ENCODE data around the gene TAS2R30.
A peak's percentile ranks its signal among the peaks of the same experiment; 100 is the strongest.

The TAS2R30 gene, protein sequence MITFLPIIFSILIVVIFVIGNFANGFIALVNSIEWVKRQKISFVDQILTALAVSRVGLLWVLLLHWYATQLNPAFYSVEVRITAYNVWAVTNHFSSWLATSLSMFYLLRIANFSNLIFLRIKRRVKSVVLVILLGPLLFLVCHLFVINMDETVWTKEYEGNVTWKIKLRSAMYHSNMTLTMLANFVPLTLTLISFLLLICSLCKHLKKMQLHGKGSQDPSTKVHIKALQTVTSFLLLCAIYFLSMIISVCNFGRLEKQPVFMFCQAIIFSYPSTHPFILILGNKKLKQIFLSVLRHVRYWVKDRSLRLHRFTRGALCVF

GRCh38 chr12:11134305-11134704, at the start of gene TAS2R30:
TAS2R30 (minus strand) TSS chr12:11134644; CDS start chr12:11134244, 400 bp downstream.
- DNase-seq: no peak

DNA sequence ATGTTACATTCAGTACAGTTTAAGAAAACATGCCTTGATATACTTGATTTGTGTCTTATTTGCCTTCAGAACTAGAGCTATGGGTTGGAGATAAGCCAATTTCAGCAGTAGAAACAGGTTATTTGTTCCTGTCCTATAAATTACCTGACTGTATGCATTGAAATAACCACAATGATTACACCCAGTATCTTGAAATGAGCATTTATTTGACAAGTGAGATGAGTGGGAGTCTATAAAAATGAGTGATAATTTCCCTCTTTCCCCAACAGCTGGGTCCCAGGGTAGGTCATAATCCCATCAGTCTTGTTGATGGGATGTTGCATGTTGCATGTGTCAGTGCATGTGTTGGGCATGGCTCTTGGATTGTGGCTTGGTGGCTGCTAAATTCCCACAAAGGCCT, 48.6 kb upstream of the TAS2R30 start:
- DNase-seq: no peak

GRCh38 chr12:11182529-11182928, 48.1 kb upstream of the TAS2R30 start:
- DNase-seq: no peak

GRCh38 chr12:11178250-11178649, 43.8 kb upstream of the TAS2R30 start:
- DNase-seq: no peak

- DNase-seq: no peak
These were observed 39.6 kb upstream of the TAS2R30 start for GRCh38 chr12:11174022-11174421.

GRCh38 chr12:11171969-11172675, 37.7 kb upstream of the TAS2R30 start:
- DNase-seq: no peak

GRCh38 chr12:11171145-11171968, 36.9 kb upstream of the TAS2R30 start, which contains the start of gene SMIM10L1:
SMIM10L1 (plus strand) TSS chr12:11171194; CDS start chr12:11171357, 163 bp downstream.
- DNase-seq: peak; percentile 91

GRCh38 chr12:11170810-11171144, 36.3 kb upstream of the TAS2R30 start:
- no peak for DNase-seq

- no peak for DNase-seq
These were observed 31.9 kb upstream of the TAS2R30 start for GRCh38 chr12:11166300-11166699.

GRCh38 chr12:11164384-11164783, 29.9 kb upstream of the TAS2R30 start:
- DNase-seq: peak; percentile 50

GRCh38 chr12:11162502-11162901, 28.1 kb upstream of the TAS2R30 start:
- no peak for DNase-seq

- DNase-seq: no peak
These were observed 24.5 kb upstream of the TAS2R30 start for GRCh38 chr12:11158885-11159444.

GRCh38 chr12:11154400-11154925, 20.0 kb upstream of the TAS2R30 start:
- DNase-seq: no peak

GRCh38 chr12:11152725-11153124, 18.3 kb upstream of the TAS2R30 start:
- DNase-seq: no peak

DNA sequence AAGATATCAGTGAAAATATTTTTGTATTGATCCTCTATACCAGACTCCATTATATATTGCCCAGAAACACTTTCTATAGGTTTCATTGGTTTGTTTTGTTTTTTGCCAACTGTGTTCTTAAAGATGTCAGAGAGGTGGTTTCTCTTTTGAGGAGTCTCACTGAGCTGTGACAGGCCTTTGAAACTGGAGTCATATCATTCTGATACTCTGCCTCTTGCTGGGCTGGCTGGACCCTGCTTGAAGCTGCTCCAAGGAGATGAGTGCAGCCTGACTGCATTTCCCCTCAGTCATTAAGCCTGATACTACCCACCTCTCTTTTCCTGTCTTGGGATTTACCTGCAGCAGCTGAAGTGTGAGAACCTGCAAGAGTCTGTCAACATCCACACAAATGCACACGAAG, 16.4 kb upstream of the TAS2R30 start:
- no peak for DNase-seq

DNA sequence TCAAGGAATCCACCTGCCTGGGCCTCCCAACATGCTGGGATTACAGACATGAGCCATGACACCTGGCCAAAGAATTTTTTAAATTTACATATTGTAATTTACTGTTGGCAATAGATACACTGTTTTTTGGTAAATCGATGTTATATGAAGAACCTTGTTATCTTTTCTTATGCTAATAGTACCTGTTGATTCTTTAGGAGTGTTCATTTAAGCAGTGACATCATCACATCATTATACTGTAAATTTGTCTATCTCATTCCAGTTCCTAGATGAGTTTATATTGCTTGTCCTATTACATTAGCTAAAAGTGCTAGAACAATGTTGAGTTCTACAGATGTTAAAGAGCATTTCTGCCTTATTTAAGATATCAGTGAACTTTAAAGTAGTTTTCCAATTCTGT, 13.0 kb upstream of the TAS2R30 start:
- DNase-seq: no peak

GRCh38 chr12:11144297-11144696, 9.9 kb upstream of the TAS2R30 start:
- no peak for DNase-seq

DNA sequence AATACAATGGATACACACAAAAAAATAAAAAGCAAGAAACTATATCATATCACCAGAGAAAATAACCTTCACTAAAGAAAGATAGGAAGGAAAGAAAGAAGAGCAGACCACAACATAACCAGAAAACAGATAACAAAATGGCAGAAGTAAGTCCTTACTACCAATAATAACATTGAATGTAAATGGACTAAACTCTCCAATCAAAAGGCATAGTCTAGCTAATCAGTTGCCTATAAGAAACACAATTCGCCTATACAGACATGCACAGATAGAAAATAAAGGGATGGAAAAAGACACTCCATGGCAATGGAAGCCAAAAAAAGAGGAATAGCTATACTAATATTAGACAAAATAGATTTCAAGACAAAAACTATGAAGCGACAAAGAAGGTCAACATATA, 8.9 kb upstream of the TAS2R30 start:
- DNase-seq: no peak

GRCh38 chr12:11136075-11136474, 1.6 kb upstream of the TAS2R30 start:
- peak; percentile 63 for DNase-seq

DNA sequence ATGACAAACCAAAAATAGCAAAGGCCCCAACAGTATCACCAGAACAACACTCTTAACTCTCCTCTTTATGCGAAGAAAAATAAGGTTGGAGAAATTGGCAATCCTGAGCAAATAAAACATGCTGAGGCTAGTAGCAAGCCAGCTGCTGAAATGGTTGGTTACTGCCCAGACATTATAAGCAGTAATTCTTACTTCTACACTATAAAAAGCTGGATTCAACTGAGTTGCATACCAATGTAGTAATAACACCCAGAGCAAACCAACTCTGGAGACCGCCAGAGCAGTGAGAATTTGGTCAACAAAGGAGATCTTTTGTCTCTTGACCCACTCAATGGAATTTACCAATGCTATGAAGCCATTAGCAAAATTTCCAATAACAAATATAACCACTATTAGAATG, 628 bp downstream of the TAS2R30 start:
- no peak for DNase-seq

- no peak for DNase-seq
These were observed 1.3 kb downstream of the TAS2R30 start for GRCh38 chr12:11133162-11133561.

- no peak for DNase-seq
These were observed 3.4 kb downstream of the TAS2R30 start for GRCh38 chr12:11130999-11131398.

DNA sequence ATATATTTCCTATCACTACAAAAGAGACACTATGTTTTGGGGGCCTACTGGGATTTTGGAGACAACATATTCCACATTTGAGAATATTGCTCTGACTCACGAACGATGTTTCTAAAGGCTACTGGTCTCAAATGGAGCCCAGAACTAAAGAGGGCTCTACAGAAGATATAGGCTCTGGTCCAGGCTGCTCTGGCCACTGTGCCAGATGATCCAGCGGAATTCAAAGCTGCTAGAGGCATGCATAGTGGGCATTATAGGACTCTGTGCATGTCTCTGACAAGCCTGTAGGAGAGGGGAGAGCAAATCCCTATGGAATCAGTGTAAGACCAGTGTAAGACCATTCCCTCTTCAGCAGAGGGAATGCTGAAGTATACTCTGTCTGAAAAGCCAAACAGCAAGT, 4.1 kb downstream of the TAS2R30 start:
- DNase-seq: no peak
